Panc1 (cell line): ENCODE results near the gene EPN2. TPM values are rescaled to one million over a fixed set of nuclear protein-coding genes. Genes with fewer than 3 reads are reported as not detected.

ENCODE experiments used
- ATAC-seq: fragments of 200-7000 bp; cut with Tn5 transposase; 2 replicates; pipeline ENCODE4 v1.9.1; 2020; ENCODE audit warnings: mild to moderate bottlenecking, moderate library complexity
- BruUV-seq: library from RNA; stranded (reverse); fragments of 400-500 nt; replicated peaks from 2 replicates; lab custom pipeline; 2021; lab: Mats Ljungman, UMichigan
- CTCF ChIA-PET: fragments of 300-600 bp; sonication (Branson Sonifier 250); formaldehyde crosslinking; loops from one replicate; lab custom pipeline; 2022; ENCODE audit warnings: antibody characterized with exemption; lab: Charles Lee
- POLR2A ChIA-PET: fragments of 300-600 bp; sonication (Branson Sonifier 250); formaldehyde crosslinking; loops from one replicate; lab custom pipeline; 2022; ENCODE audit warnings: antibody characterized with exemption; lab: Charles Lee
- DNase-seq: peaks from one replicate; pipeline ENCODE4 v3.0.0-alpha.2; 2010; ENCODE audit warnings: low read depth, low spot score
- H3K27ac ChIP-seq: 2 replicates; pipeline ENCODE4 v1.5.1; 2011; ENCODE audit warnings: mild to moderate bottlenecking, low read length, inconsistent platforms
- H3K27me3 ChIP-seq: fragments of 200-500 bp; sonication (Bioruptor generic); 2 replicates; pipeline ENCODE4 v1.6.0; 2014; ENCODE audit warnings: low read length, inconsistent platforms; ENCODE audit not compliant: control insufficient read depth, insufficient read depth
- H3K36me3 ChIP-seq: fragments of 200-500 bp; sonication (Bioruptor generic); 2 replicates; pipeline ENCODE4 v1.5.1; 2014; ENCODE audit warnings: inconsistent platforms, mild to moderate bottlenecking, low read length, moderate library complexity; ENCODE audit not compliant: control insufficient read depth, insufficient read depth
- H3K4me1 ChIP-seq: 2 replicates; pipeline ENCODE4 v1.5.1; 2011; ENCODE audit warnings: inconsistent platforms, mild to moderate bottlenecking, low read length, moderate library complexity; ENCODE audit not compliant: control insufficient read depth, insufficient read depth
- H3K4me3 ChIP-seq, 2 experiments: 2 replicates each; pipeline ENCODE4 v1.5.1; 2011 to 2012; ENCODE audit warnings: low read depth in 2 of 2, low read length in 2 of 2, mild to moderate bottlenecking in 2 of 2, inconsistent platforms in 1 of 2, moderate library complexity in 1 of 2
- H3K9me3 ChIP-seq: fragments of 200-500 bp; sonication (Bioruptor generic); 2 replicates; pipeline ENCODE4 v1.5.1; 2014; ENCODE audit warnings: low read depth, mild to moderate bottlenecking, inconsistent platforms, low read length, moderate library complexity; ENCODE audit not compliant: control insufficient read depth, insufficient read depth
- CTCF ChIP-seq: fragments of 450-650 bp; IDR thresholded peaks from 2 replicates; pipeline ENCODE4 v1.5.1; 2017; ENCODE audit warnings: mild to moderate bottlenecking
- POLR2AphosphoS5 ChIP-seq: IDR thresholded peaks from 2 replicates; pipeline ENCODE4 v1.6.1; 2012; ENCODE audit warnings: mild to moderate bottlenecking, low read depth, low read length, moderate library complexity
- SIN3A ChIP-seq: IDR thresholded peaks from 2 replicates; pipeline ENCODE4 v1.6.1; 2012; ENCODE audit warnings: low read depth, mild to moderate bottlenecking, low read length, moderate library complexity, borderline replicate concordance; ENCODE audit not compliant: insufficient read depth
- TCF7L2 ChIP-seq: IDR thresholded peaks from 2 replicates; pipeline ENCODE4 v1.6.1; 2011; ENCODE audit warnings: mild to moderate bottlenecking, low read depth, low read length, inconsistent platforms
- in situ Hi-C: cut with HindIII; loops from 2 replicates; pipeline ENCODE4 v1.10.0; 2016; ENCODE audit warnings: low sequenced_read_pairs, low pct_unique_long_range_greater_than_20kb
- intact Hi-C: fragments of 100-400 bp; cut with micrococcal nuclease; formaldehyde crosslinking; loops from one replicate; pipeline ENCODE4 v1.10.0; 2022; ENCODE audit not compliant: unreplicated experiment
- total RNA-seq: library from RNA; stranded (reverse); gene quantifications from one replicate; pipeline ENCODE4 v1.2.1, GENCODE V29; 2021; ENCODE audit not compliant: unreplicated experiment
- TF ChIP-seq, protein P1 (sequence below), 2 experiments: IDR thresholded peaks; 2 replicates each; pipeline ENCODE4 v1.6.1; 2011 to 2012; ENCODE audit warnings: low read depth in 2 of 2, control low read depth in 1 of 2, low read length in 1 of 2, mild to moderate bottlenecking in 1 of 2, moderate library complexity in 1 of 2; ENCODE audit not compliant: insufficient read depth in 1 of 2

The EPN2 gene
- total RNA-seq, 1 experiment from 2014 or later: 35.0 TPM

GRCh38 chr17:19370493-19370960 is 133.4 kb downstream of the EPN2 start:
- no peak for DNase-seq
- intact Hi-C loops (no loop called here), in situ Hi-C loops (no loop called here)
- Histone ChIP-seq H3K4me1 (no peaks in the 10 kb centered on the region), H3K27me3 (no peaks in the 10 kb centered on the region), H3K36me3 (no peaks in the 10 kb centered on the region), H3K27ac (no peak overlapping the region), H3K4me3 (no peak overlapping the region), H3K9me3 (no peaks in the 10 kb centered on the region)
- ATAC-seq: no peak
- POLR2A ChIA-PET: no interaction called here
- CTCF ChIA-PET: no interaction called here
- TF ChIP-seq TCF7L2 (no peak), CTCF (no peak), SIN3A (no peak), POLR2AphosphoS5 (no peak)
- TF ChIP-seq, protein P1, sequence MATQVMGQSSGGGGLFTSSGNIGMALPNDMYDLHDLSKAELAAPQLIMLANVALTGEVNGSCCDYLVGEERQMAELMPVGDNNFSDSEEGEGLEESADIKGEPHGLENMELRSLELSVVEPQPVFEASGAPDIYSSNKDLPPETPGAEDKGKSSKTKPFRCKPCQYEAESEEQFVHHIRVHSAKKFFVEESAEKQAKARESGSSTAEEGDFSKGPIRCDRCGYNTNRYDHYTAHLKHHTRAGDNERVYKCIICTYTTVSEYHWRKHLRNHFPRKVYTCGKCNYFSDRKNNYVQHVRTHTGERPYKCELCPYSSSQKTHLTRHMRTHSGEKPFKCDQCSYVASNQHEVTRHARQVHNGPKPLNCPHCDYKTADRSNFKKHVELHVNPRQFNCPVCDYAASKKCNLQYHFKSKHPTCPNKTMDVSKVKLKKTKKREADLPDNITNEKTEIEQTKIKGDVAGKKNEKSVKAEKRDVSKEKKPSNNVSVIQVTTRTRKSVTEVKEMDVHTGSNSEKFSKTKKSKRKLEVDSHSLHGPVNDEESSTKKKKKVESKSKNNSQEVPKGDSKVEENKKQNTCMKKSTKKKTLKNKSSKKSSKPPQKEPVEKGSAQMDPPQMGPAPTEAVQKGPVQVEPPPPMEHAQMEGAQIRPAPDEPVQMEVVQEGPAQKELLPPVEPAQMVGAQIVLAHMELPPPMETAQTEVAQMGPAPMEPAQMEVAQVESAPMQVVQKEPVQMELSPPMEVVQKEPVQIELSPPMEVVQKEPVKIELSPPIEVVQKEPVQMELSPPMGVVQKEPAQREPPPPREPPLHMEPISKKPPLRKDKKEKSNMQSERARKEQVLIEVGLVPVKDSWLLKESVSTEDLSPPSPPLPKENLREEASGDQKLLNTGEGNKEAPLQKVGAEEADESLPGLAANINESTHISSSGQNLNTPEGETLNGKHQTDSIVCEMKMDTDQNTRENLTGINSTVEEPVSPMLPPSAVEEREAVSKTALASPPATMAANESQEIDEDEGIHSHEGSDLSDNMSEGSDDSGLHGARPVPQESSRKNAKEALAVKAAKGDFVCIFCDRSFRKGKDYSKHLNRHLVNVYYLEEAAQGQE (IDR thresholded peaks at IDR 0.05; ENCODE audit: insufficient read depth in 1 of 2, low read depth in 2 of 2, low read length in 1 of 2): no peak
- BruUV-seq: no TSS peak

GRCh38 chr17:19371259-19372010 is 134.3 kb downstream of the EPN2 start:
- TF ChIP-seq POLR2AphosphoS5: no peak
- no peak for TF ChIP-seq TCF7L2
- no peak for TF ChIP-seq SIN3A
- TF ChIP-seq, protein P1 (IDR thresholded peaks at IDR 0.05; ENCODE audit: insufficient read depth in 1 of 2, low read depth in 2 of 2, low read length in 1 of 2): no peak
- TF ChIP-seq CTCF: no peak
- no peaks in the 10 kb centered on the region for H3K36me3 ChIP-seq
- DNase-seq: no peak
- intact Hi-C loops (no loop called here), in situ Hi-C loops (no loop called here)
- POLR2A ChIA-PET: no interaction called here
- H3K27me3 ChIP-seq: no peaks in the 10 kb centered on the region
- H3K27ac ChIP-seq: no peak overlapping the region
- H3K4me3 ChIP-seq: no peak overlapping the region
- no peaks in the 10 kb centered on the region for H3K9me3 ChIP-seq
- no peak for ATAC-seq
- CTCF ChIA-PET: no interaction called here
- BruUV-seq: no TSS peak
- H3K4me1 ChIP-seq: no peaks in the 10 kb centered on the region
